GM19452 (cell line): ENCODE results near the gene SHISA2.
"Not testable (repeated sequence)": the region's sequence is repeated elsewhere in the genome, so short reads cannot be mapped to it uniquely, and the experiment has no call there.

Experiments
- ATAC-seq: cut with Tn5 transposase; IDR thresholded peaks from one replicate; pipeline ENCODE4 v1.9.1; 2021; ENCODE audit not compliant: unreplicated experiment

Gene SHISA2

DNA sequence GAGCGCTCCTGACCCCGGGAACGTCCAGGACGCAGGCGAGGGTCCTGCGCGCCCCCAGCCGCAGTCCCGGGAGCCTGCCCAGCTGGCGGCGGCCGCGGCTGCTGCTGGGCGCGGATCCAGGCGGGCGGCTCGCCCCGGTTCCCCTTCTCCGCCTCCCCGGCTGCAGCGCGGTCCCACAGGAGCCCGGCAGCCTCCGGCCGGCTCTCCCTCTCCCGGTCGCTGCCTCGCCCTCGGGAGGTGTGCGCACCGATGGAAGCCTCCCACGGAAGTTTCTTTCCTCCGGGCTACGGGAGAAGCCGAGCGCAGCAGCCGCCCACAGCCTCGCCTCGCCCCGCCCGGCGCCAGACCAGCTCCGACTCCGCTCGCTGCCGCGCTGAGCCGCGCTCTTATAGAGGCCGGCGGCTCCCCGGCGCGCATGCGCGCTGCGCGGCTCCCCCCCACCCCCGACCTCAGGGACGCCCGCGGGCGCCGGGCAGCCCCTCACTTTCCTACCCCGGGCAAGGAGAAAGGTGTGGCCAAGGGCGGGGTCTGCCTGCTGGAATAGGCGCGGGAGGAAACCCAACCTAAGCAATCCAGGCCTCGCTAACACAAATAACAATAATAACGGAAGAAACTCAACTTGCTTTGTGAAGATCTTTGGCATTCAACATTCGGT, at the start of gene SHISA2:
Gene SHISA2 (minus strand): TSS at position 360 of the 655 bp plus-strand sequence. CDS start 1,041 bp downstream, outside the sequence.
- ATAC-seq: no peak

DNA sequence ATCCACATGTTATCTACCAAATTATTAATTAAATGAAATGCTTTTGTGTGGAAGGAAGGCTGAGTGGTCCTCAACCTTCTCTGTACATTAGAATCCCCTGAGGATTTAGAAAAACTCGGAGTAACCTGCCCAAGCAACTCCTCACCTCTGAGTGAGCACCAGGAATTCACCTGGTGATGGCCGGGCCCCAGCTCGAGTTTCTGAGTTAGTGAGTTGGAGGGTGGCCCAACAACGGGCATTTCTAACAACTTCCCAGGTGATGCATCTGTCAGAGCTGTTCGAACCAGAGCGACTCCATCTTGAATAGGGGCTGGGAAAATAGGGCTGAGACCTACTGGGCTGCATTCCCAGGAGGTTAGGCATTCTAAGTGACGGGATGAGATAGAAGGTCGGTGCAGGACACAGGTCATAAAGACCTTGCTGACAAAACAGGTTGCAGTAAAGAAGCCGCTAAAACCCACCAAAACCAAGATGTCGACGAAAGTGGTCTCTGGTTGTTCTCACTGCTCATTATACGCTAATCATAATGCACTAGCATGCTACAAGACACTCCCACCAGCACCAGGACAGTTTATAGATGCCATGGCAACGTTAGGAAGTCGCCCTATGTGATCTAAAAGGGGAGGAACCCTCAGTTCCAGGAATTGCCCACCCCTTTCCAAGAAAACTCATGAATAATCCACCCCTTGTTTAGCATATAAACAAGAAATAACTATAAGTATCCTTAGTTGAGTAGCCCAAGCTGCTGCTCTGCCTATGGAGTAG, 44.2 kb upstream of the SHISA2 start:
- ATAC-seq: no peak

DNA sequence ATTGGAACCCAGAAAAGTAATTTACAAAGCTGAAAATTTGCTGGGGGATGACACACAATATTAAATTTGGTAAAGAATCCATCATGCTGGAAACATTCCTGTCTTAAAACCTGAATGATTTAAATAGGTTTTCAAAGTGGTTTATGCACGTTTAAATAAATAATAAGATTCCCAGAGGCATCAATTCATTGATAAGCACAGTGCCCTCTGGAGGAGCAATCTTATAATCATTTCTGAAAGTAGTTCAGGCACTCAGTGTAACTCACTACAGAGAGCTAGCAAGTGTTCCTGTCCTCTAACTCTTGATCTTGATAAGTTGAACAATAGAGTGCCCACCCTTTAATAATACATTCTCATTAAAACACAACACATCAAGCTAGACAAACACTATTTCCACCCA, 43.5 kb upstream of the SHISA2 start:
- ATAC-seq: no peak

DNA sequence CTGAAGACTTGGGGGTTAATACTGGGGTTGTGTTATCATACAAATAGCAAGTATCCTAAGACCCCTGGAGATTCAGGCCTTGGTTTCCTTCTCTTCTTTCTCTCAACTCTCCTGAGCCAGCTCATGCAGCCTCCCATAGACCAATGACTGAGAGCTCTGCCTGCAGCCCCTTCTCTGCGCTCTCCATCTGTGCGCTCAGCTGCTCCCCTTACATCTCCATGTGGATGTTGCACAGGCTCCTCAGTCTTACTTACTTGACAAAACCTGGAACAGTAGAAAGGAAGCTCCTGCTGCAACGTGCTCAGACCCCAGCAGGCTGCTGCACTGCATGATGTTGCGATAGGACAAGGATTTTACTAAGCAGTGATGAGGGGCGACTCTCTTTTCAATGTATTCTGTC, 25.0 kb upstream of the SHISA2 start:
- not testable (repeated sequence) for ATAC-seq

DNA sequence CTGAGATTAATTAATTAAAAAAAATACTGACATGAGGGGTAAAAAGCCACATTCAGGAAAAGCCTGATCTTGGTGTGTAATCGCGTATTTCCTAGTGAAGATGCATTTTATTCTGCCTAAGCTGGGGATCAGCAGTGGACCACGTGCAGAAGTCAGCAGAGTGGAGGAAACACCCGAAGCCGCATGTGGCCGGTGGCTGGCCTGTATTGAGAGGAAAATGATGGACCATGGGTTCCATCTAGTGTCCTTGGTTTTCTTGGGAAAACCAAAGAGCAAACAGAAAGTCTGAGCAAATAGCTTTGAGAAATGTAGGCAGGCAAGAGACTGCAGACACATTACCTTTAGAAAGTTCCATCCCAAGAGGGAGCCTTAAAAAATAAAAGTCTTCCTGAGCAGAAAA, 23.7 kb upstream of the SHISA2 start:
- ATAC-seq: no peak

DNA sequence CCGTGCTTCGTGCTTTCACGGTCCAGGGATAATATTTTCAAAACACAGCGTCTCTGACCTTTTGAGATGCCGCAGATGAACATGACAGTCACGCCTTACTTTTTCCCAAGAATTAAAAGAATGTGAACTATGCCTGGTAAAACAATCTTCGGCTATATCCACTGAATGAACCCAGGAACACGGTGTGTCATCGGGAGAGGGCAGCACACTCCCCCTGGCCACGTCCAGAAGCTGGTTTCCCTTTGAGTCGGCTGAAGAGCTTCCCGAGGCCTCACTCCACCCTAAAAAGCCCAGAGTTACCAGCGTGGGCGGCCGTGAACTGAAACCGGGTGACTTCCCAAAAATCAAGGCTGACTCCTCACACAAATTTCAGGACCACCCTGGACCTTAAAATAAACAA, 22.9 kb upstream of the SHISA2 start:
- no peak for ATAC-seq

DNA sequence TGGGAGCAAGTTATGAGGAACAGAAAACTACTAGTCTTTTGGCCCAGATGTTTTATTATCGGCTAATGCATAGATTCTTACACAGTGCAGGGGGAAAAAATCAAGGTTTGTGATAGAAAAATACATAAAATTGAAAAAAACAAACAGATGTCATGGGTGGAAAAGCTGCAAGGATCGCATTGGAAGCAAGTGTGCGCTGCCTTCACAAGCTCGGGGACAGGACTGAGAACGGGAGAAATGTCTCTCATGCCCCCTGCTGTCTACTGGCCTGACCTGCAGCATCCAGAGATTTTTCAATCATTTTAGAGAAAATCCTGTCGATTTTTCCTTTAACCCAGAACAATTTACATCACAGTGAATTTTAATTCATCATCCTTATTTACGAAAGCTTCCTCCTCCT, 20.5 kb upstream of the SHISA2 start:
- ATAC-seq: not testable (repeated sequence)

DNA sequence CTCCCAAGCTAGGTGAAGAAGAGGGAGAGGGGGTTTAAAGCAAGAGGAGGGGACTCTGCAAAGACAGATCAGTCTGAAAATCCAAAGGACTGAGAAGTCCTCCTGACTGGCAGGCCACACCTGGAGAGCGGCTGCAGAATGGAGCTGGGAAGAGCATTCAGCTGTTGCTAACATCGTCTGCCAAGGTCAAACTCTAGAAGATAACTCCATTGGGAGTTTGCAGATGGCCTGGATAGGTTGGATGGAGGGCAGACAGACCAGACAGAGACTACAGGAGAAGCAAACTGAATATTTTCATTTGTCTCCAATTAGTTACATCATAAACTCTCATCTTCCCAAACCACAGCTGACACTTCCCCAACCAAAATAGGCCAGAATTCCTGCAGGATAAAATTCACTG, 19.9 kb upstream of the SHISA2 start:
- ATAC-seq: no peak

DNA sequence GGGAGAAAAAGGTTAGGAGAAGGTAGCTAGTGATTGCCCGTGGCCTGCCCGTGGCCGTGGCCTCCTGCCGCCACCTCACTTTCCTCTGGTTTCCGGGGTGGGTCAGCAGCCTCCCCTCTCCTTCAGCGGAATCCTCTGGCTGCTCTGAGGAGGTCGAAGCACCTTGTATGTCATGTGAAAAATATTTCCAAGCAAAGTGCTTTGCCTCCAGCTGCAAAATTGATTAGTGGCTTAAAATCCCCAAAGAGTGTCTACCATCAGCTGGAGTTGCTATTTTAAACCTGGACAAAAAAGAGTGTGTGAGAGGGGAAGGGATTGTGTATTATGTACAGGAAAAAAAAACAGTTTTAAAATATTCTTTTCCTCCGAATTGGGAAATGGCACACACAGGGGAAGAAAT, 17.8 kb upstream of the SHISA2 start:
- ATAC-seq: not testable (repeated sequence)

DNA sequence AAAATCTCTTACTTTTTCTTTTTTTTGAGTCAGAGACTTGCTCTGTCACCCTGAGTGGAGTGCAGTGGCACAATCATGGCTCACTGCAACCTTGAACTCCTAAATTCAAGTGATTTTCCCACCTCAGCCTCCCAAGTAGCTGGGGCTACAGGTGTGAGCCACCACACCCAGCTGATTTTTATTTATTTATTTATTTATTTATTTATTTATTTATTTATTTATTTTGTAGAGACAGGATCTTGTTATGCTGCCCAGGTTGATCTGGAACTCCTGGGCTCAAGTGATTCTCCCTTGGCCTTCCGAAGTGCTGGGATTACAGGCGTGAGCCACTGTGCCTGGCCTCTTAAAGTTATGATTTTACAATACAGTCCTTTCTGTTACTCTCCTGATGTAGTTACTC, 16.6 kb upstream of the SHISA2 start:
- ATAC-seq: not testable (repeated sequence)

DNA sequence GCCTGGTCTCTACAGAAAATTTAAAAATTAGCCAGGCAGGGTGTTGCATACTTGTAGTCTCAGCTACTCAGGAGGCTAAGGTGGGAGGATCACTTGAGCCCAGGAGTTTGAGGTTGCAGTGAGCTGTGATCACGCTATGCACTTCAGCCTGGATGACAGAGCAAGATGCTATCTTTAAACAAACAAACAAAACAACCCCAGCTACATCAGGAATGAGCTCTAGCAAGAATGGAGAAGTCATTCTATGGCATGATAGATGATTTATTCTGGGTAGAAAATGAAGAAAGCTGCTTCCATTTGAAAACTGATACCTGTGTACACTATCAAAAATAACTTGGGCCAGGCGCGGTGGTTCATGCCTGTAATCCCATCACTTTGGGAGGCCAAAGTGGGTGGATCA, 15.8 kb upstream of the SHISA2 start:
- ATAC-seq: no peak

DNA sequence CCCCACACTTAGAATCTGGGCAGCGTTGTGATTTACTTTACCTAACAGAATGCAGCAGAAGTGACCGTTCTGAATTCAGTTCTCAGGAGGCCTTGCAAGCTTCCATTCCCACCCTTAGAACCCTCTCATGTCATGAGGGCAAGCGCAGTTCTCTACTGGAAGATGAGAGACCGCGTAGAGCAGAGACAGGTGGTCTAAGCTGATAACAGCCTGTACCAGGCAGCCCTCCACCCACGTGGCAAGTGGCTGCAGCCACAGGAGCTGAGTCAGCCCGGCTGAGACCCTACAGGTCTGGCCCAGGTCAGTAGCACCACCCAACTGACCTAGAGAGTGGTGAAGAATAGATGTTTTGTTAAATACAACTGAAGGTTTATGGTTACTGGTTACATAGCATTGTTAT, 14.7 kb upstream of the SHISA2 start:
- not testable (repeated sequence) for ATAC-seq

DNA sequence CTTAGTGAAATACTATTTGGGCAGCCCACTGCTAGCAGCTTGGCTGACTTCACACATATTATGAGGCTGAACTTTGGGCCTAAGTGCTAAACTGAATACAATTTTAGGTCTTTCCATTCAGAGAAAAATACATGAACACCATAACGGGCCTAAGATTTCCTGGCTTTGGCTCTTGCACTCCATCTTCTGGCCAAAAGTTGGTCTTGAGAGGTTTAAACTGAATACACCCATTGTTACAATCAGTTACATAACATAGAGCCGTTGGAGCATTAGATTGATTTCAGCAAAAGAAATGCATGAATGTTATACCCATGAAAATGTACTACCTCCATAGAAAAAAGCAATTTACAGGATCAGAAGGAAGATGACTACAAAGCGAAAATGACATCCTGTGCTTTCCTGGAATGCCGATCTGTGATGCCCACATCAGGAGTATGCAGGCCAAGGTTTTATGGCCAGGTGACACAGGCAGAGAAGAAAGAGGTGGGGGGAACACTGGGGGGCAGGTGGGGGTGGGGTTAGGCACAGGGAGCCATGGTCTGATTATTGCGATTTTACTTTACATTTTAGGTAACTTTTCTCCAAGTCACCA, 11.1 kb upstream of the SHISA2 start:
- ATAC-seq: no peak

DNA sequence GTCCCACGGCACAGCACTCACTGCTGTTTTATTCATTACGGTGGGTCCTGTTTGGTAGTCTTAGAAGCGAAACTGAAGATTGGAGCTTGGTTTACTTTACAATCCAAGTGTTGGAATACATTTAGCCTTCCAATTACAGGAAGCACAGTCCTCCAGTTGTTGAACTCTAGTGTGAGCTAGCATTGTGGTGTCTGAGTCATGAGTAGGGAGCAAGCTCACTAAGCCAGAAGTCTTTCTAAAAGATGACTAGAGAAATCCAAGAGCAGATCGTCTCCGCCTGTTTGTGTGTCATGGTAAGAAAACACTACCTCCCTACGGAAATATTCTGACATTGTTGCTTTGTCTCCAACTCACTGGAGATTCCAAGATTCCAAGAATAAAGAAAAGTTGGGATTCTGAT, 10.1 kb upstream of the SHISA2 start:
- ATAC-seq: no peak

DNA sequence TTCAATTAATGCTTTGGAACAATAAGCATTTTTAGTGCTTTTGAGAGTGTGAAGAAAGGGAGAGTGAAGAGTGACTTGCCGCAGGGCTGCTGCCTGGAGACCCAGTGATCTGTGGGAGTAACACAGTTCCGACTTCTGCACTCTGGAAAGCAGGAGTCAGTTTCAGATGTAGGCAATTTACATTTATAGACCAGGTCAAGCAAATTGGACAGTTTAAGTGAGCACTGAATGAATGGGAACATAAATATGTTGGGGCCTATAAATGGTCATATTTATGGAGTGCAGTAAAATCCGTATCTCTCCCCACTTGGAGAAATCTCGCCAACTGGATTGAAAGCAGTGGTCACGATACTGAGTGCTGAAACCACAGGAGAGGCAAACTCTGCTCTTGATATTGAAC, 9.4 kb upstream of the SHISA2 start:
- ATAC-seq: no peak

DNA sequence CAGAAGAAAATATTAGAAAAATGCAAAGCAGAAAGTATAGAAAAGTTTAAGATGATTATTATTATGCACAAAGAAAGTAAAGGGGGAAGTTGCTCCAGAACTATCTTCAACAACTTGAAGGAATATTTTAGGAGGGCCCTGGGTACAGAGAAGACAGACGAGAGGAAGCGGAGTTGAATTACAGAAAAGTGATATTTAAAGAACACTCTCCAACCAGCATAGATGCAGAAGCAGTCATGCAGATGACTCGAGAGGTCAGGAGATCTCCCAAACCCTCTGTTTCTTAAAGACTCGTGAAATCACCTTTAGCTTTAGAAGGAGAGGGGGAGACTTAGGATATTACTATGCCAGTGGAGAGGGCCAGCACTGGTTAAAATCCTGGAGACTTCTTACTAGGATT, 8.5 kb upstream of the SHISA2 start:
- ATAC-seq: no peak

DNA sequence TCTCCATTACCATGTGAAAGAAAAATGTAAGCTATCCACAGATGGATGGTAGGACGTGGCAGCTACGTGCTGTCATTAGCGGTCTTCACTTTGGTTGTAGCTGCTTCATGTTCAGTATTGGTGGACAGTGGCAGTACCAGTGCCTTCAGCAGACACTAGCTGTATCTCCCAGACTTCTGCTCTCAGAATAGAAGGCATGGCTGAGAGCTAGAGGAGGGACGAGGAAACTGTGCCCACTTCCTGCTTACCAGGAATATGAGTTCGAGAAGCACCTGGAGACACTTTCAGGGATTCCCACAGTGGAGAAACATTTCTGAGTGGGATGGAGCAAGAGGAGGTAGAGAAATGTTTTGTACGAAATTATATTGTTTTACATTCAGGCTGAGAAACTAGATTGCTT, 6.9 kb upstream of the SHISA2 start:
- no peak for ATAC-seq

DNA sequence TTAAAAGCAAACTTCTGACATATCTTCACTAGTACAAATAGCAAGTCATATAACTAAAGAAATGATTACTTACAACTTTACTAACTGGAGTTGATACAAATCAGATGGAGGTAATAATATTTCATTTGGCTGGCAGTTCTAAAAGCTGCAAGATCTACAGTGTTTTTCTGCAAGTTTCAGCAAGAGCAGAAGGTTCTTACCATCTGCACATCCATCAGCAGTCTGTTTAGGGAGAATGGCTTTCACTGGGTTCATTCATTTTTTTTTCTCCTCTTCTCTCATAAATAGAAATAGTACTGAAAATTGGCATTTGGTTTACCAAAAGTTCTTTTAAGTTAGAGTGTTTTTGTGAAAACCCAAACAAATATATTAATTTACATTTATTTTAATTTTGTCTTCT, 3.1 kb upstream of the SHISA2 start:
- ATAC-seq: no peak

DNA sequence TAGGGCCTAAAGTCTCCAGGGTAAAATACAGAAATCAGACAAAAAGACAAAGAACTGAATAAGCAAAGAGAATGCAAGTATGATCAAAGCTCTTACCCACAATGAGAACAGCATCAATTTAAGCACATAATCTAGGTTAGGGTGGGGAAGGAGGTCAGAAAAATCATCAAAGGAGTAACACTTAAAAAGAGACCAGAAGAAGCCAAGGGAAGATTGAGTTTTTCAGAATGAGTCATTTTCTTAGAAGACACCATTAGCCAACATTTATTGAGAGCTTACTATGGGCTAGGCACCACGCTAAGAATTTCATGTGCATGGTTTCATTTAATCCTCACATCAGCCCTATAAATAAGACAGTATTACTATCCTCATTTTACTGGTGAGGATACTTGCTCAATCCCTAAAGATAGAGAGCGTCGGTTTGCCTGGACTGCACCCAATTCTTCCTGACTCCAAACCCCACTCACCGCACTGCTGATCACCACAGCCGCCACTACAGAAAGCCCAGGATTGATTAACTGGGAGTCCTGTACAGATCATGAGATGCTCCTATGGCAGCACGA, 1.7 kb upstream of the SHISA2 start:
- ATAC-seq: no peak

DNA sequence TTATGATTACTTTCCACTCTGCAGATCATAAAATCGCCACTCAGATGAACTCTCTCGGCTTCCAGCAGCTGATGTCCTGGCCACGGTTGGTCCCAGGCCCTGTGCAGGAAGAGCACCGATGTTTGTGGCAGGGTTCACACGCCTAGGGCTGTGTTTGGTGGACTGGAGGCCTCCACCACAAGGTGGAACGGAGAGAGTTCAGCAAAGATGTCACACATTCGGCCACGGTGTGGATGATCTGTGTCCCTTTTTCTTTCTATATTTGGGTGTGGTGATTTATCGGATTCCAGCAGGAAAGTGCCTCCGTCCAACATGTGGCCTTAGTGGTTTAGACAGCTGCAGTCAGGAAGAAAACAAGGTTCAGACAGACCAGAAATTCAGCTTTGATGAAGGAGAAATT, 521 bp upstream of the SHISA2 start:
- ATAC-seq: no peak

DNA sequence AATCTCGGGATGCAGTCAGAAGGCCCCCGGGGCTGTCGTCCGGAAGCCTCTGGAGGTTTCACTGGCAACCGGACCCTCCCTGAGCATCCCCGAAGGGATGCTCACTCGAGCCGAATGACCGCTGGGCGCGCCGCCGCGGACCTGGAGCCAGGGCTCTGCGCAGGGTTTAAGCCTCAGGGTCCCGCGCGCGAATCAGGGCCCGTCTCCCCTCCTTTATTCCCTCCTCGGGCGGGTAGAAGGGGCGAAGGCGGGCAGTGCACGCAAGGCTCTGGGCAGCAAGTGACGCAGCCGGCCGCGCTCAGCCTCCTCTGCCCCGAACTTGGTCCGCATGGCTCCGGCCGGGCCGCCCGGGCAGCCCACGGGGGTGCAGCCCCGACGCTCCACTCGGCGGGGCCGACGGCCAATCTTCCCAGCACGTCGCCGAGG, 572 bp downstream of the SHISA2 start:
- ATAC-seq: no peak
